ENCODE results near the gene YJU2. TPM values are rescaled to one million over a fixed set of nuclear protein-coding genes. Genes with fewer than 3 reads are reported as not detected.

The YJU2 gene
- polyA plus RNA-seq, 1 of the 3 experiments (the other 2 are of a cell fraction) = 29.0 TPM

GRCh38 chr19:4258181-4258580 is 11.3 kb downstream of the YJU2 start:
- no peak overlapping the region for H3K4me2 ChIP-seq
- H4K20me1 ChIP-seq (ENCODE audit: insufficient read depth) = no peaks in the 10 kb centered on the region
- H3K9me3 ChIP-seq = 0 out of 2 replicates have a peak, but pooled peaks cover 6% of the 10 kb centered on the region
- H3K9me2 ChIP-seq = no peaks in the 10 kb centered on the region
- no peaks in the 10 kb centered on the region for H3F3A ChIP-seq (replicated peaks; ENCODE audit: insufficient read depth)
- no peak for DNase-seq
- H3K27ac ChIP-seq (ENCODE audit: low read depth in 2 of 2, low read length in 1 of 2) = no peak overlapping the region
- CTCF ChIA-PET = interaction anchor here (1.6 to 2.2 kb wide), 2 partner anchors 9 to 95 kb away, joined by 3 to 11 read pairs; no protein-coding TSS in a partner anchor
- H2AFZ ChIP-seq (ENCODE audit: low read depth) = no peak overlapping the region
- H3K36me3 ChIP-seq (replicated peaks in 1 of 2; ENCODE audit: control insufficient read depth in 1 of 2, insufficient read depth in 2 of 2, low read length in 1 of 2) = peaks cover 23 to 40% of the 10 kb centered on the region in 2 experiments
- 95% methylated on average over 23 of the region's 28 CpGs for WGBS (ENCODE audit: low lambda C conversion rate)
- no peak overlapping the region for H3K9ac ChIP-seq
- no peaks in the 10 kb centered on the region for H3K4me1 ChIP-seq (ENCODE audit: control insufficient read depth in 1 of 2, insufficient read depth in 2 of 2, low read depth in 1 of 2, low read length in 1 of 2)
- no peak overlapping the region for H3K4me3 ChIP-seq (ENCODE audit: low read depth in 2 of 2, low read length in 1 of 2)
- H3K79me2 ChIP-seq (ENCODE audit: insufficient read depth) = no peaks in the 10 kb centered on the region
- H3K27me3 ChIP-seq (ENCODE audit: insufficient read depth) = no peaks in the 10 kb centered on the region
- TF ChIP-seq FOSL2 (IDR thresholded peaks at IDR 0.05; ENCODE audit: borderline replicate concordance, low read depth) = no peak
- no peak for TF ChIP-seq TEAD4 (IDR thresholded peaks at IDR 0.05; ENCODE audit: borderline replicate concordance, insufficient read depth)
- TF ChIP-seq MXI1 (IDR thresholded peaks at IDR 0.05; ENCODE audit: low read depth, low read length) = no peak
- TF ChIP-seq SMC3 (IDR thresholded peaks at IDR 0.05; ENCODE audit: low read depth, low read length) = no peak
- no peak for TF ChIP-seq TAF1 (IDR thresholded peaks at IDR 0.05; ENCODE audit: borderline replicate concordance, low read depth, low read length)
- no peak for TF ChIP-seq FOXJ3 (CRISPR knock-in tag; IDR thresholded peaks at IDR 0.05)
- no peak for TF ChIP-seq ELF1 (IDR thresholded peaks at IDR 0.05)
- no peak for TF ChIP-seq CHD2 (IDR thresholded peaks at IDR 0.05; ENCODE audit: low read length, partially characterized antibody)
- TF ChIP-seq GATA2 (CRISPR knock-in tag; IDR thresholded peaks at IDR 0.05) = no peak
- no peak for TF ChIP-seq IRF3 (IDR thresholded peaks at IDR 0.05; ENCODE audit: low read depth, low read length)
- no peak for TF ChIP-seq YY1 (IDR thresholded peaks at IDR 0.05; ENCODE audit: low read depth)
- POLR2A ChIA-PET = interaction anchor here (0.6 kb wide), 1 partner anchor 18 kb away, joined by 3 read pairs; no protein-coding TSS in a partner anchor

- WGBS (ENCODE audit: low lambda C conversion rate) = 94% methylated on average over 11 of the region's 11 CpGs
- H4K20me1 ChIP-seq (ENCODE audit: insufficient read depth) = no peaks in the 10 kb centered on the region
Observed at GRCh38 chr19:4260613-4261191, 13.8 kb downstream of the YJU2 start.

More at GRCh38 chr19:4260613-4261191, 13.8 kb downstream of the YJU2 start:
- CTCF ChIA-PET = interaction anchor here (2.2 kb wide), 1 partner anchor 92 kb away, joined by 9 read pairs; no protein-coding TSS in a partner anchor
- H3K79me2 ChIP-seq (ENCODE audit: insufficient read depth) = no peaks in the 10 kb centered on the region
- H3K4me2 ChIP-seq = no peak overlapping the region
- no peak overlapping the region for H3K27ac ChIP-seq (ENCODE audit: low read depth in 2 of 2, low read length in 1 of 2)
- POLR2A ChIA-PET = interaction anchor here (0.6 kb wide), 1 partner anchor 1435 kb away, joined by 4 read pairs; no protein-coding TSS in a partner anchor
- H3K4me1 ChIP-seq (ENCODE audit: control insufficient read depth in 1 of 2, insufficient read depth in 2 of 2, low read depth in 1 of 2, low read length in 1 of 2) = no peaks in the 10 kb centered on the region
- no peak overlapping the region for H3K4me3 ChIP-seq (ENCODE audit: low read depth in 2 of 2, low read length in 1 of 2)
- H3K9me2 ChIP-seq = no peaks in the 10 kb centered on the region
- H2AFZ ChIP-seq (ENCODE audit: low read depth) = no peak overlapping the region
- no peak for DNase-seq
- H3K9me3 ChIP-seq = no peaks in the 10 kb centered on the region
- H3K36me3 ChIP-seq (replicated peaks in 1 of 2; ENCODE audit: control insufficient read depth in 1 of 2, insufficient read depth in 2 of 2, low read length in 1 of 2) = peaks cover 15 to 16% of the 10 kb centered on the region in 2 experiments
- H3K9ac ChIP-seq = no peak overlapping the region
- no peaks in the 10 kb centered on the region for H3K27me3 ChIP-seq (ENCODE audit: insufficient read depth)
- TF ChIP-seq RFX5 (IDR thresholded peaks at IDR 0.05; ENCODE audit: low read length) = no peak
- TF ChIP-seq FOSL2 (IDR thresholded peaks at IDR 0.05; ENCODE audit: borderline replicate concordance, low read depth) = no peak
- no peak for TF ChIP-seq SMC3 (IDR thresholded peaks at IDR 0.05; ENCODE audit: low read depth, low read length)
- H3F3A ChIP-seq (replicated peaks; ENCODE audit: insufficient read depth) = no peaks in the 10 kb centered on the region

All from SK-N-SH (cell line).